Epidermal melanocyte (primary cell): ENCODE data around the gene ADD2.

ENCODE experiments used
- DNase-seq: peaks from one replicate; pipeline ENCODE4 v3.0.0; 2011; ENCODE audit warnings: low spot score; ENCODE audit not compliant: insufficient read length

The ADD2 gene

DNA sequence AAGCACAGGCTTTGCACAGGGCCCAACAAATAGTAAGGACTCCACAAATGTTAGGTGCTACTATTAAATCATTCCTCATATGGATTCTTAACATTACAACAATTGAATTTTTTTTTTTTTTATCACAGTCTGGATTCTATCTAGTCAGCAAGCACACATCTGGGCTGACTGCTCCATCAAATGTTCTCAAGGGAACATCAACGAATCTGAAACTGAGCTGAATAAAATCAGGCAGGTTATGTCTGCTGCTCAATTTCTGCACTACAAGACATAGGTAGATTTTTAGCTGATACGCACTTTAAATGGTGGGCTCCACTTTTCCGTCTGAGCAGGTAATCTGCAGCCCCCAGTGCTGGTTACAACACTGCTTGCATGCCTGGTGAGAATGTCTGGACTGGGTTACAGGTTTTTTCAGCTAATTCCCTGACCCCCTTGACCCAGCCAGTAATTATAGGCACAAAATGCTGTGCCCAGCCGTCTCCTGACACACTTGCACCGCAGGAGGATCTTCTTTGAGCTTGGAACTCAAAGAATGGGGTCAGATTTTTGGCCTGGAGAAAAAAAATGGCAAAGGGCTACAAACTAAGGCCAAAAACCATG is 44.6 kb downstream of the ADD2 start:
- DNase-seq = peak; percentile 1

DNA sequence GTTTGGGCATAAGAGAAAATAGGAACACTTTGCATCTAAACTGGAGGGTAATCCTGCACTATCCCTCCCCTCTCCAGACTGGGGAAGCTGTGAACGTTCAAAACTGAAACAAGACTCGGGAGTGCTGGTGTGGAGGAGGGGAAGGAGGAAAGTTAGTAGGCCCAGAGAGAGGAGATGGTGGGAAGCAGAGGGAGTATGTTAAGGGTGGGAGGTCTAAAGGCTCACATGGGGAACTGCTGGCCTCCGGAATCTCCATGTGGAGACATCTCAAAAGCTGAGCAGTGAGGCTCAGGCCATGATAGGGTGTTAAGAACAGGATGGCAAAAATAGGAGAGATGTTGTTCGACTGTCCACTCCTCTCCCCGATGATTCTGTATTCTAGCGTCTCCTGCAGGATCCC is 47.9 kb downstream of the ADD2 start:
- DNase-seq = no peak

DNA sequence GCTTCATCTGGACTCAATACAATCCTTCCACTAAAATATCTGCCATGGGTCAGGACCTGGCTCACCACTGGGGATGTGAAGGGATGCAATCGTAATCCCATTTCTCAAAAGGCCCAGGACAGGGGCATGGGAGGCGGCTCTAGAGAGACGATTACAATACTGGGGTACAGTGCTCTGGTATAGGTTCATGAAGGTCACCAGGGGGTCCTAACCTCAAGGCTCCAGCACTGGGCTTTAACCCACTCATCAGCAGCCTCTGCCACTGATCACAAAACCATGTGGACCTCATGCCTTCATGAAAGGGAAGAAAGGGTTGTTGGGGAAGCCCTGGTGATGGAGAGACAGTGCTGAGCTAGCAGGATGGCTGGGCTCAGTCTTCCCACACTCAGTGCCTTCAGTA is 48.8 kb downstream of the ADD2 start:
- DNase-seq = no peak

DNA sequence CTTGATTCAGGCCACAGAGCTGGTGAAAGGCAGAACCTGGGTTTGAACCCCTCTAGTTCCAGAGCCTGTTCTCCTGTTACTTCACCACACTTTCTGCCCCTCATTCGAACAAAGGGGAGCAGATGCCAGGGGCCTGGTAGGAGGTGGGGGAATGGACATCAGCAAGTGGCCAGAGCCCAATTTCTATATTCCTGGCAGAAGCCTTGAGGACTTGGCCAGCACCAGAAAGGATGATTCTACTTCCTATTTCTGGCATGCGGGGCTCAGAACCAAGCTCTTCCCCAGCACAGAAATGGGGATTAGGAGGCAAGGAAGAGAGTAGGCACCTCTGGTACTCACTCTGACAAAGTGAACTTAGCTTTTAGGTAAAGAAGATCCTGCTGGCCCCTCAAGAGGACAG is 49.3 kb downstream of the ADD2 start:
- no peak for DNase-seq

DNA sequence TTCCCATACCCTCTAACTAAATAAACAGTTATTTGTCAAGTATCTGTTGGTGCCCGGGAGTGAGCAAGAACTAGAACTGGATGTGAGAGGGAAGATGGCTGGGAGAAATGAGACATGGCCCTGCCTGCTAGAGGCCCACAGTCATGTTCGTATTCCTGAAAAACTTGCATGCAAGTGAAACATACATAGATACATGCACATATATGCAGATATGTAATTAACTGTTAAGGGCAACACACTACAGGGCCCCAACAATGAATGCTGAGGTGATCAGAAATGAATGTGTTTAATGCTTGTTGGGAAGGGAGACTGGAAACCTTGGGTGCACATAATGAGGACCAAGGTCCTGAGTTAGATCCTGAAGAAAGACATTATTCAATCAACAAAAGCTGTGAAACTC is 49.8 kb downstream of the ADD2 start:
- DNase-seq = no peak

- no peak for DNase-seq
Observed at GRCh38 chr2:70717431-70718038, 50.5 kb downstream of the ADD2 start.

- no peak for DNase-seq
Observed at GRCh38 chr2:70716951-70717350, 51.0 kb downstream of the ADD2 start.

- DNase-seq = no peak
Observed at GRCh38 chr2:70716131-70716743, 51.8 kb downstream of the ADD2 start.

GRCh38 chr2:70715071-70715985 is 52.7 kb downstream of the ADD2 start:
- no peak for DNase-seq

DNA sequence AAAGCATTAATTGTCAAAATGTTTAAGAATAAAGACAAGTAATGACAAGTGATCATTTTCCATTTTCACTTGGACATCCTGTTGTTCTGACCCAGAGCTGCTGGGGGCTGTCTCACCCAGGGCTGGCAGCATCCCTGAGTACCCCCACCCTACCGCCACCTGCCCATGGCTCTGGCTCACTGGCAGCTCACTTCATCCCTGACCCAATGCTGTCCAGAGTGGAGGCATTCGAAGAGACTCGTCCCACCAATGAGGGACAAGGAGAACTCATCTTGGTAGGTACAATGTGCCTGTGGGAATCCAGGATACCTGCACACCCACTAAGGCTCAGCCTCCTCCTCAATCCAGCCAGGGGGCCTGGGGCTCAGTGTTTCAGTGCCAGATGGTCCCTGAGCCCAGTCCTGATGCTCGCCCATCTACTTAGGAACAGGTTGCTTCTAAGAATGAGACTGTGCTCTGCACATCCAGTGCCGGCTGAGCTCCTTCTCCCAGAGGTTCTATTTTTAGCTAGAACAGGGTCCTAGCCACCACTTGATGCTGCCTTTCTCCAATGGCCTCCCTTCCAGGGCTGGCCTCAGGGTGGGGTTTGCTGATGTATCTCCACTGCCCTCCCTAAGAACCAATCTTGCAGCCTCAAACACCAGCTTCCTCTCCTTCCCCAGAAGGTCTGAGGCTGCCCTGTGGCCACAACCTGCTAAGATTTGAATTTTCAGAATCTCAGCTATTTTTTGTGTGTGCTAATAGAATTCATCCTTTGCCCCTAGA is 53.7 kb downstream of the ADD2 start:
- no peak for DNase-seq

- DNase-seq = no peak
Observed at GRCh38 chr2:70712916-70713315, 55.1 kb downstream of the ADD2 start.

DNA sequence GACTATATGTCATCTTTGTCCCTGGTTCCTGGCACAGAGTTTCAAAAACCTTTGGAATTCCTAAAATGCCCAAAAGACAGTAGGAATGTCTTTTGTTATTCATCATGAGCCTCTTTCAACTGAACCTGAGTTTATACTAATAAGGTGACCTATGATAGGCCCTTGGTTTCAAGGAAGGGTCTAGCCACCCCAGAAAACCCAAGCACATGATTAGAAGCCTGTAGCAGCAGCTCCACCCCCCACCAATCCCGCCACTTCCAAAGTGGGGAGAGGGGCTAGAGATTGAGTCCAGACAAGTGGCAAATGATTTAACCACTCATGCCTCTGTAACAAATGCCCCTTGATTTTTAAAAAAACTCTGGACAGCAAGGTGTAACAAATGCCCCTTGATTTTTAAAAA is 56.8 kb downstream of the ADD2 start:
- DNase-seq = no peak

- DNase-seq = no peak
Observed at GRCh38 chr2:70710038-70710690, 57.8 kb downstream of the ADD2 start.

DNA sequence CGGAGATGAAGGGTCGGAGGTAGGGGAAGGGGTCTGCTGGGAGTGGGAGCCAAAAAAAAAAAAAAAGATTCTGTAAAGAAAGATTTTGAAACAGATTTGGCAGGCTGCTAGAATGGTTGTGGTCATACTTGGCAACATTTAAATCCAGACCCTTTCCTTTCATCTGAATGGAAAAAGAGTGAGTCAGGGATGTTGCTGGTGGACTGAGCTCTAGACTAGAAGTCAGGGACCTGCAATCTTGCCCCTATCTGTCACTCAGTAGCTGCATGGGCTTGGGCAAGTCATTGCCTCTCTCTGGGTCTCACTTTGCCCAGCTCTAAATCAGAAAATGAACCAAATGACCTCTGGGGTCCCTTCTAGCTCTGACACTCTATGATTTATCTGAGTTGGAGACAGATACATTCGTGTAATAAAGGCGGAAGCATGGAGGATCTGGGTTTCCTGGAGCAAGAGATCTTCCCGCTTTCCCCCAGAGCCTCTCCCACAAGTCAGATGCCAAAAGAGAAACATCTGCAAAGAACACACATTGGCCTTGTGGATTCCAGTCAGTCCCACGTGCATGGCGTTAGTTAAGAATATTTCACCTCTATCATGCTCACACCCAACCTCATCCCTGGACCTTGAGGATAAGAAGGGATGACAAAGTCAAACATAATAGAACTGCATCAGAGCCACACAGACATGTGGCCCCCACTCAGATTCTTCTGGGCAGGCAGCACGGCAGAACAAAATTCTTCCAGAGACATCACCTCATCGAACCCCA is 58.5 kb downstream of the ADD2 start:
- no peak for DNase-seq

- no peak for DNase-seq
Observed at GRCh38 chr2:70708376-70709199, 59.4 kb downstream of the ADD2 start.

DNA sequence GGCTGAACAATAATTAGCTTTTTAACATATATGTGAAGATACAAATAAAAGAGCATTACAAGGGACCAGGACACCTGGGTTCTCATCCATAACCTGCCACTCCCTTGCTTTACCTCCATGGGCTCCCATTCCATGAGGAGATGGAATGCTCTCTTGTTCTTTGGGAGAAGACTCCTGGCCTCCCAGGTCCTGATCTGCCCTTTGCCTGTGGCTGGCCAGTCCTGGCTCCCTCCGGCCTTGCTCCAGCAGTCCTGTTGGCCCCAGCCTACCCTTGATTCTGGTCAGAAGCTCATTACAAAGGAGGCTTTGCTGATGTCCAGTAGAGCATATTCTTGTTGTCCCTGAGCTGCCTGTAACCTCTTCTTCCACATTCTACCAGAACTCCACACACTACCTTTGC is 60.3 kb downstream of the ADD2 start:
- no peak for DNase-seq

DNA sequence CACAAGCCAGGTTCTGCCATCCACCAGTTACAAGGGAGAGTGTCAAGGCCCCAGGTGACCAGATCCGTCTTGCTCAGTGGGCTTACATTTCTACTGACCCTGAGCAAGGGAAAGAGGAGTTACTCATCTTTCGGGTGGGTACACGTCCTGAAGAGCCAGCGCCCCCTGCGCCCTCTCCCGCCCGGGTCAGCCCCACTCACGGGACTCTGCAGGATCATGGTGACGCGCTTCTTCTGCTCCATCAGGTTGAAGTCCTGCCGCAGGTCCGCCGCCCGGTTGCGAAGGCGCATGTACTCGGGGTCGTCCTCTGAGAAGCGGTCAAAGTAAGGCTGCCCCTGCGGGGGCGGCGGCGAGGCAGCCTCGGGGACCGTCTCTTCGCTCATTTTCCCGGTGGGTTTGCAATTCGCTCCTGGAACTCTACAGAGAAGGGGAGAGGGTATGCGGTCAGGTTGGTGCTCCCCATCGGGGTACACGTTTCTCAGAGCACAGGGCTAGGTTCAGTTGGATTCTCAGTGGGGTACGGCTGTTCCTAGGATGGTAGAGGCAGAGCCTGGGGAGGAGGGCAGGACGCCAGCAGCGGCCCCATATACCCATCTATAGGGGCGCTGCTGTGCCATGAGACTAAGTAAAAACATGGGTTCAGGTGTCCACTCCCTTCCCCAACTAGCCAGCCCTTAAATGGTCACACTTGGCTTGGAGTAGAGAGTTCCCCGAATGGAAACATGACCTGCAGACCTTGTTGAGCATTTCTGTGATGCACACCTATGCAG is 61.8 kb downstream of the ADD2 start:
- DNase-seq = no peak

GRCh38 chr2:70705160-70705850 is 62.7 kb downstream of the ADD2 start:
- DNase-seq = no peak
